ENCODE data around the gene SPAG5.
A peak's percentile ranks its signal among the peaks of the same experiment; 100 is the strongest.

Gene SPAG5, protein sequence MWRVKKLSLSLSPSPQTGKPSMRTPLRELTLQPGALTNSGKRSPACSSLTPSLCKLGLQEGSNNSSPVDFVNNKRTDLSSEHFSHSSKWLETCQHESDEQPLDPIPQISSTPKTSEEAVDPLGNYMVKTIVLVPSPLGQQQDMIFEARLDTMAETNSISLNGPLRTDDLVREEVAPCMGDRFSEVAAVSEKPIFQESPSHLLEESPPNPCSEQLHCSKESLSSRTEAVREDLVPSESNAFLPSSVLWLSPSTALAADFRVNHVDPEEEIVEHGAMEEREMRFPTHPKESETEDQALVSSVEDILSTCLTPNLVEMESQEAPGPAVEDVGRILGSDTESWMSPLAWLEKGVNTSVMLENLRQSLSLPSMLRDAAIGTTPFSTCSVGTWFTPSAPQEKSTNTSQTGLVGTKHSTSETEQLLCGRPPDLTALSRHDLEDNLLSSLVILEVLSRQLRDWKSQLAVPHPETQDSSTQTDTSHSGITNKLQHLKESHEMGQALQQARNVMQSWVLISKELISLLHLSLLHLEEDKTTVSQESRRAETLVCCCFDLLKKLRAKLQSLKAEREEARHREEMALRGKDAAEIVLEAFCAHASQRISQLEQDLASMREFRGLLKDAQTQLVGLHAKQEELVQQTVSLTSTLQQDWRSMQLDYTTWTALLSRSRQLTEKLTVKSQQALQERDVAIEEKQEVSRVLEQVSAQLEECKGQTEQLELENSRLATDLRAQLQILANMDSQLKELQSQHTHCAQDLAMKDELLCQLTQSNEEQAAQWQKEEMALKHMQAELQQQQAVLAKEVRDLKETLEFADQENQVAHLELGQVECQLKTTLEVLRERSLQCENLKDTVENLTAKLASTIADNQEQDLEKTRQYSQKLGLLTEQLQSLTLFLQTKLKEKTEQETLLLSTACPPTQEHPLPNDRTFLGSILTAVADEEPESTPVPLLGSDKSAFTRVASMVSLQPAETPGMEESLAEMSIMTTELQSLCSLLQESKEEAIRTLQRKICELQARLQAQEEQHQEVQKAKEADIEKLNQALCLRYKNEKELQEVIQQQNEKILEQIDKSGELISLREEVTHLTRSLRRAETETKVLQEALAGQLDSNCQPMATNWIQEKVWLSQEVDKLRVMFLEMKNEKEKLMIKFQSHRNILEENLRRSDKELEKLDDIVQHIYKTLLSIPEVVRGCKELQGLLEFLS

DNA sequence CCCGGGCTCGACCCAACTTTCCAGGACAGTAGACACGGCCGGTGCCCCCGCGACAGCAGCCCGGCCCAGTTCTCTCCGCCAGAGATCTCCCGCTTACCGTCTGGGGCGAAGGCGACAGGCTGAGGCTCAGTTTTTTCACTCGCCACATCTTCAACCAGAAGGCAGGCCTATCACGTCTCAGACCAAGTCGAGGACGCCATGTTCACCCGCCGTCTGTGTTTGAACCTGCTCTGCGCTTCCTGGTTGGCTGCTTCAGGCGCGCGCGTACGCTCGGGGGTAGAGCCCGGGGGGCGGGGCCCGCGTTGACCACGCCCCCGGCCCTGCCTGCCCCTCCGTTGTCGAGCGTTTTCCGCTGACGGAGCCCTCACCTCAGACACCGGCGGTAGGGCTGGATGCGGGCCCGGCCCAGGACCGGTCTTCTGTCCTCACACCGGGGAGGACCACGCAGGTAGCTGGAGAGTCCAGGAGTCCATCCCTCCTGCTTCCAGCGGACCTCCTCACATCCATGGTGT, at the start of gene SPAG5:
Gene SPAG5 (minus strand): TSS at position 227 of the 512 bp plus-strand sequence. CDS start 79 bp downstream, at position 148.
- peak within 1 kb of the TSS; percentile 67 to 89 (median 77) for H3K4me3 ChIP-seq
- H4K20me1 ChIP-seq: peaks cover 0 to 6% (median 0%) of the 10 kb centered on the region in 11 experiments; a peak in 4 of 22 replicates
- H3K27ac ChIP-seq: peak within 1 kb of the TSS; percentile 81 to 96 (median 89)
- peaks cover 0 to 56% (median 31%) of the 10 kb centered on the region in 11 experiments; a peak in 18 of 22 replicates for H3K36me3 ChIP-seq
- peak within 1 kb of the TSS; percentile 86 to 93 (median 91) for H3K9ac ChIP-seq
- H3K4me1 ChIP-seq: peaks cover 25 to 40% (median 31%) of the 10 kb centered on the region in 10 experiments
- H3K9me3 ChIP-seq (replicated peaks in 1 of 11): no peaks in the 10 kb centered on the region
- H3K27me3 ChIP-seq: no peaks in the 10 kb centered on the region
- no peak for TF ChIP-seq Cebpa-rat (IDR thresholded peaks at IDR 0.05)
- peak within 1 kb of the TSS; percentile 88 to 99 (median 95) for H3K4me2 ChIP-seq

DNA sequence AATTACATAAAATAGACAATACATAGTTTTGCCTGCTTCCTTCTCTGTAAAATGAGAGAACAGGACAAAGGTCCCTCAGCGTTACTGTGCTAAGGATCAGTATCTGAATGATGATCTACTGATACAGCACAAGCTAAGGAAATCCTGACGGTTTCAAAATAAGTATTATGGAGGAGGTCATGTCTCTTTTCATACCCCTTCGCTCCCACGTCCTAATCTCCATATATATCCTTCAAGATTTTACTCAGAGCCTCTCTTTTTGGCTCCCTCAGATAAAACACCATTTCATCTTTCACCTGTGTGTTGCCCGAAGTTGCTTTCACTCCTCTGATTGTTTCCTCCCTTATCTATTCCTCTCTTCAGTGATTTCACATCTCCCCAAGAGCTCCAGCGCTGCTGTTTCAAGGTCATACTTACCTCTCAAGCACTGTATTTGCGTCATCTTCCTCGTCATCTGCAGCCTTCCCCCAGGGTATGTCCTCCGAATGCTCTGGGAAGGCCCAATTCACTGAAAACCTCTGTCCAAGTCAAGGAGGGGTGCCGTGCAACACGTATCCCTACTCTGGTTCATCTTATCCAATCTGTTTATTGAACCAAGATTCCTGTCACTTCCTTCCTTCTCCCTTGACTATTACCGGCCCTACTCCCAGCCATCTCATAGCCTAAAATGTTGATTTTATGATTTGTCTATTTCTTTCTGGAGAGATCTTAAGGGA, 47.4 kb upstream of the SPAG5 start:
- no peak for TF ChIP-seq Cebpa-rat (IDR thresholded peaks at IDR 0.05)
- H3K9me3 ChIP-seq (replicated peaks in 1 of 11): no peaks in the 10 kb centered on the region
- H3K4me1 ChIP-seq: peaks cover 27 to 44% (median 34%) of the 10 kb centered on the region in 10 experiments
- H3K4me2 ChIP-seq: peak overlapping the region; percentile 74 to 96 (median 81)
- H3K27ac ChIP-seq: peak overlapping the region; percentile 77 to 92 (median 88)
- no peaks in the 10 kb centered on the region for H3K27me3 ChIP-seq
- H4K20me1 ChIP-seq: peaks cover 21 to 43% (median 29%) of the 10 kb centered on the region in 11 experiments; a peak in 20 of 22 replicates
- peaks cover 47 to 63% (median 57%) of the 10 kb centered on the region in 11 experiments for H3K36me3 ChIP-seq
- H3K9ac ChIP-seq: peak overlapping the region; percentile 74 to 90 (median 87)
- H3K4me3 ChIP-seq: peak overlapping the region; percentile 21 to 97 (median 88); a peak in 10 of 20 replicates

DNA sequence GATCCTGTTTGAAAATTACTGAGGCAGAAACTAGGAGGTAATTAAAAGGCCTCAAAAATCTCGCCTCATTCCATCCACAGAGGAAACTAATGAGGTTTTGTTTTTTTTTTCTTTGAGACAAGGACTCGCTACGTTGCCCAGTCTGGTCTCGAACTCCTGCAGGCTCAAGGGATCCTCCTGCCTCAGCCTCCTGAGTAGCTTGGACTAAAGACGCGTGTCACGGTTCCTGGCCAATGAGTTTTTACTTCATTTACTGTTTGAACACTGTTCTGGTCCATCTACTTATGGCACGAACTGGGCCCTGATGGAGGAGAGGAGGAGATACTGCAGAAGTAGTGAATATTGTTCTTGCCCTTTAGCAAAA, 46.7 kb upstream of the SPAG5 start:
- H3K27me3 ChIP-seq: no peaks in the 10 kb centered on the region
- no peak for TF ChIP-seq Cebpa-rat (IDR thresholded peaks at IDR 0.05)
- H3K4me1 ChIP-seq: peaks cover 27 to 44% (median 34%) of the 10 kb centered on the region in 10 experiments
- H3K4me2 ChIP-seq: peak overlapping the region; percentile 74 to 96 (median 81)
- H3K36me3 ChIP-seq: peaks cover 48 to 63% (median 57%) of the 10 kb centered on the region in 11 experiments
- H4K20me1 ChIP-seq: peaks cover 28 to 49% (median 36%) of the 10 kb centered on the region in 11 experiments; a peak in 20 of 22 replicates
- H3K27ac ChIP-seq: peak overlapping the region; percentile 77 to 92 (median 87)
- no peaks in the 10 kb centered on the region for H3K9me3 ChIP-seq (replicated peaks in 1 of 11)
- peak overlapping the region; percentile 63 to 97 (median 90) for H3K4me3 ChIP-seq
- peak overlapping the region; percentile 74 to 90 (median 87) for H3K9ac ChIP-seq

DNA sequence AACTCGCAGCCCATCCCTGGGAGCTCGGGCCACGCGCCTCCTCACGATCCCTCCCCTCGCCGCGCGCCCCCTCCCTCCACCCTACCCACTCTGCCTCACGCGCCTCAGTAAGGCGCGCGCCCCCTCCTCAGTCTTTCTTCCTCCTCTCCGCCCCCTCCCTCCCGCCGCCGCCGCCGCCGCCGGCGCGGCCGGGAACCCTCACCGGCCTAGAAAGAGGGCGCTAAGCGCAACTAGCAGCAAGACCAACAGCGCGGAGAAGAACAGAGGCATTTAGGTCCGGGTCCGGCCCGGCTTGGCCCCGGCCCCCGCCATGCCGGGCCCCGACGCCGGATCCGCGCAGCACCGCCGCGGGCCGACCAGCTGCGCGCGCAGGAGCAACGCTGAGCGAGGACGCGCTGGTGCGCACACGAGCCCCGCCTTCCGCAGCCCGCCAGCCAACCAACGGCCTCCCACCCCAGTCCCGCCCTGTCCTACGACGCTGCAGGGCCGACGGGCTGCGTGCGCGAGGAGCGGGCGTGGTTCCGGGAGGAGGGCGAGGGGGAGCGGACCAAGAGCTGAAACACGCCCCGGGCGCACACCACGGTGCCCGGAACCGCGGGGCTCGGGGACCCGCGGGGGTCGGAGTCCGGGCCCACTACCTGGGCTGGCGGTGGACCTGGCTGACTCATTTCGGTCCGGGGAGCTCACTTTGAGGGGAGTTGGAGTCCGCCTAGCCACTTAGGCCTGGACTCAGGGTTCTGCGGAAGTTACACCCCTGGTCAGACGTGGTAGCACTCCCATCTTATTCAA, 46.2 kb upstream of the SPAG5 start, which contains the start of gene BLTP2:
Gene BLTP2 (minus strand): TSS at position 372 of the 789 bp plus-strand sequence. CDS start 102 bp downstream, at position 270.
- TF ChIP-seq Cebpa-rat (IDR thresholded peaks at IDR 0.05): no peak
- Histone ChIP-seq H3K4me3 (peak within 1 kb of the TSS; percentile 63 to 97 (median 90)), H3K9ac (peak within 1 kb of the TSS; percentile 74 to 90 (median 87)), H3K4me2 (peak within 1 kb of the TSS; percentile 74 to 96 (median 92)), H4K20me1 (peaks cover 32 to 55% (median 40%) of the 10 kb centered on the region in 11 experiments; a peak in 20 of 22 replicates), H3K27ac (peak within 1 kb of the TSS; percentile 77 to 92 (median 87)), H3K4me1 (peaks cover 27 to 44% (median 34%) of the 10 kb centered on the region in 10 experiments), H3K27me3 (no peaks in the 10 kb centered on the region), H3K9me3 (replicated peaks in 1 of 11) (no peaks in the 10 kb centered on the region), H3K36me3 (peaks cover 54 to 63% (median 57%) of the 10 kb centered on the region in 11 experiments)

DNA sequence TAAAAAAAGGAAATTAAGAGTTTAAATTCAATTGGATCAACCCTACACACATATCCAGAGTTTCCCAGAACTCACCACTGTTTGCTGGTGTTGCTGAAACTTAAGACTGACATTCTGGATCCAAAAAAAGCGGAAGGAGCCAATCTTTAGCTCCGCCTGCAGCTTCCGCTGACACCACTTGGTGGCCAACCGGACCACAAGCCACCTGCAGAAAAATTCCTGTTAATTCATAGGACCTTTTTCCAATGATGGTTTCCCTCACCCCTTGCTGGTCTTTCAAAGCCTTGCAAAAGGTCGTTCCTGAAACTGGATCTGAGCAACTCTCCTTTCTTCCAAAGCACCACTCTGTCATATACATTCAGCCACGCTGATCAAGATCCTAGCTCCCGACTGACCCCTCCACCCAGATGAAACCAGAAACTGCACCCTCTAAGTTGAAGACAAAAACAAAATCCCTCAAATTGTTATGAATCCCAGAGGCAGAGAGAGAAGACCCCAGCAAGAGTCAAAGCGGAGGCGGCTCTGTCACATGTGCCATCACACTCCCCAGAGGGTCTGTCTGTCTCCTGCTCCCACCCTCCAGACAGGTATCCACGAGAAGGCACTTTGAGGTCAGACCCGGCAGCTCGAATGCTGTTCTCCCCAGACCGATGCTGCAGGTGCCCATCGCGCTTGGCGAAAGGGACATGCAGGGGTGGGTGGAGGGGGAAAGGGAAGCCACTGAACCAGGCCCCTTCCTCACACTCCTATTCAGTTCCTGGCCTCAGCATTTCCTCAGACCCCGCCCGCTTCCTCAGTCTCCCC, 45.4 kb upstream of the SPAG5 start:
- H3K9me3 ChIP-seq (replicated peaks in 1 of 11): no peaks in the 10 kb centered on the region
- H3K9ac ChIP-seq: peak overlapping the region; percentile 74 to 90 (median 87)
- peak overlapping the region; percentile 63 to 97 (median 90) for H3K4me3 ChIP-seq
- peak overlapping the region; percentile 44 to 92 (median 87); a peak in 21 of 22 replicates for H3K27ac ChIP-seq
- H4K20me1 ChIP-seq: peaks cover 39 to 63% (median 47%) of the 10 kb centered on the region in 11 experiments; a peak in 20 of 22 replicates
- peaks cover 27 to 44% (median 34%) of the 10 kb centered on the region in 10 experiments for H3K4me1 ChIP-seq
- peak overlapping the region; percentile 74 to 96 (median 92) for H3K4me2 ChIP-seq
- H3K36me3 ChIP-seq: peaks cover 60 to 64% (median 63%) of the 10 kb centered on the region in 11 experiments
- no peaks in the 10 kb centered on the region for H3K27me3 ChIP-seq
- TF ChIP-seq Cebpa-rat (IDR thresholded peaks at IDR 0.05): no peak

DNA sequence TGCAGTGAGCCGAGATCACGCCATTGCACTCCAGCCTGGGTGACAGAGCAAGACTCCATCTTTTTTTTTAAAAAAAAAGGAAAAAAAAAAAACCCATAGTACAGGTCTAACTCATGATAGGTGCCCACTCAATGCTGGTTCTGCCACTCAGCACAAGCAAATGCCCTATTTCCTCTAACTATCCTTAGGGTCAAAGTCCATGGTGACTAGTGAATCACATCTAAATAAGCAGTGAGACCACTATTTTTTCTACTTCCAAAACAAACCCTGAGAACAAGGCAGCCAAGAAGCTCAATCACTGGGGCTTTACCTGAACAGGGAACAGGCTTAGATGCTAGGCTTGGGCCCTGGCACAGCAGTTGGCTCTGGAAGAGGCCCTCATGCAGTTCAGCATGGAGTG, 42.8 kb upstream of the SPAG5 start:
- Histone ChIP-seq H4K20me1 (peaks cover 58 to 80% (median 73%) of the 10 kb centered on the region in 11 experiments; a peak in 21 of 22 replicates), H3K27me3 (no peaks in the 10 kb centered on the region), H3K4me1 (peaks cover 23 to 35% (median 27%) of the 10 kb centered on the region in 10 experiments), H3K27ac (no peak overlapping the region; a peak in 1 of 22 replicates), H3K9me3 (replicated peaks in 1 of 11) (no peaks in the 10 kb centered on the region), H3K4me2 (no peak overlapping the region), H3K36me3 (peaks cover 69 to 73% (median 72%) of the 10 kb centered on the region in 11 experiments), H3K4me3 (no peak overlapping the region), H3K9ac (peak overlapping the region in 2 of 11 experiments; percentile 12 to 19; a peak in 1 of 22 replicates)
- no peak for TF ChIP-seq Cebpa-rat (IDR thresholded peaks at IDR 0.05)

Data from BLaER1 treated with 17β-estradiol and CSF1 and Interleukin-3, amounts not matched to agents 10 nM and 100 nM (cell line).